Measurements from ENCODE around the gene TCEAL8. TPM values are rescaled to one million over a fixed set of nuclear protein-coding genes. Genes with fewer than 3 reads are reported as not detected.

Gene TCEAL8, protein sequence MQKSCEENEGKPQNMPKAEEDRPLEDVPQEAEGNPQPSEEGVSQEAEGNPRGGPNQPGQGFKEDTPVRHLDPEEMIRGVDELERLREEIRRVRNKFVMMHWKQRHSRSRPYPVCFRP
- polyA plus RNA-seq, result 10 to 100 TPM; 32.9 to 33.2 TPM

DNA sequence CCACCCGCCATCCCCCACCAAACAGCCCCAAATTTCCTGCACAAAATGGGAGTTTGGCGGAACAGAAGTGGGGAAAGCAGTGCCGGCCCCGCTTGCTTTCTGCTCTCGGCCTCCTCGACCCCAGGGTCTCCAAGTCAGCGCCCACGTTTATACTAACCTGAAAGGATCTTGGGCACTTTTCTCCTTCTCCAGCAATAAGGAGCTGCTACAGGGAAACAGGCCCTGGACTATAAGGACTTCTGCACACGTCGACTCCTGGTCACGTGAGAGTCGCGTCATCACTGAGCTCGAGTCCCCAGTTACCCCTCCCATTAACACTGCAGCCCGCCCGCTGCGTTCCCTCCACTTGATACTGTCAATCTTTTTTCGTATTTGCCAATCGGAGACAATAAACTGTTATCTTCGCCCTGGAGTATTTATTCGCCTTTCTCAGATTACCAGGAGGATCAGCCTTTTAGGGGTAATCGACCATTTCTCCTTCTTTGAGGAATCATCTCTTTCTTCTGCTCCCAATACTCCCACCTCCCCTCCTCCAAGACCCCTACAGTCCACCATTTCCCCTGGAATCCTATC is at the start of gene TCEAL8:
TSS of gene TCEAL8 (minus strand) at position 235 of the 573 bp plus-strand sequence. CDS start 1,176 bp downstream, outside the sequence.
- Histone ChIP-seq H3K27me3 (ENCODE audit: control insufficient read depth in 1 of 2, insufficient read depth in 2 of 2, low read length in 2 of 2) (no peaks in the 10 kb centered on the region), H3K4me3 (ENCODE audit: low read depth in 1 of 2, low read length in 2 of 2) (peak within 1 kb of the TSS; percentile 57 to 63), H3K9me3 (ENCODE audit: control insufficient read depth in 2 of 2, insufficient read depth in 1 of 2, low read depth in 1 of 2, low read length in 1 of 2) (no peaks in the 10 kb centered on the region), H3K27ac (ENCODE audit: low read depth in 2 of 2, low read length in 1 of 2) (peak within 1 kb of the TSS; percentile 80 to 87), H3K36me3 (ENCODE audit: control insufficient read depth in 2 of 2, insufficient read depth in 2 of 2, low read length in 1 of 2) (no peaks in the 10 kb centered on the region), H3K4me1 (ENCODE audit: control insufficient read depth in 2 of 2, insufficient read depth in 2 of 2, low read length in 1 of 2) (peaks cover 0 to 3% of the 10 kb centered on the region in 2 donors)
- 0 to 24% methylated on average over 22 of the region's 22 CpGs for WGBS, 2 donors

DNA sequence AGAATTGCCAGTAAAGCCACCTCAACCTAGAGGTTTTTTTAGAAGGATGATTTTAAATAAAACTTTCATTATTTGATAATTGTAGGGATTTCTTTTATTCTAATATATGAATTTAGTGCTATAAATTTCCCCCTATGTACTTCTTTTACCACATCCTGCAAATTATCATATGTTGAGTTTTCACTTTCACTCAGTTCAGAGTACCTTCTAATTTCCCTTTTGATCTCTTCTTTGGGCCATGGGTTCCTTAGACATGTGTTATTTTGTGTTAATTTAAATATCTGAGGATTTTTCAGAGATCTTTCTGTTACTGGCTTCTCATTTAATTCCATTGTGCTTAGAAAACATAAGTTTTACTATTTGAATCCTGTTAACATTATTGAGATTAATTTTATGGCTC is 49.8 kb upstream of the TCEAL8 start:
- H3K27me3 ChIP-seq (ENCODE audit: control insufficient read depth in 1 of 2, insufficient read depth in 2 of 2, low read length in 2 of 2), result no peaks in the 10 kb centered on the region
- H3K9me3 ChIP-seq (ENCODE audit: control insufficient read depth in 2 of 2, insufficient read depth in 1 of 2, low read depth in 1 of 2, low read length in 1 of 2), result no peaks in the 10 kb centered on the region
- no peaks in the 10 kb centered on the region for H3K4me1 ChIP-seq (ENCODE audit: control insufficient read depth in 2 of 2, insufficient read depth in 2 of 2, low read length in 1 of 2)
- no peak overlapping the region for H3K27ac ChIP-seq (ENCODE audit: low read depth in 2 of 2, low read length in 1 of 2)
- no peaks in the 10 kb centered on the region for H3K36me3 ChIP-seq (ENCODE audit: control insufficient read depth in 2 of 2, insufficient read depth in 2 of 2, low read length in 1 of 2)
- H3K4me3 ChIP-seq (ENCODE audit: low read depth in 1 of 2, low read length in 2 of 2), result no peak overlapping the region

DNA sequence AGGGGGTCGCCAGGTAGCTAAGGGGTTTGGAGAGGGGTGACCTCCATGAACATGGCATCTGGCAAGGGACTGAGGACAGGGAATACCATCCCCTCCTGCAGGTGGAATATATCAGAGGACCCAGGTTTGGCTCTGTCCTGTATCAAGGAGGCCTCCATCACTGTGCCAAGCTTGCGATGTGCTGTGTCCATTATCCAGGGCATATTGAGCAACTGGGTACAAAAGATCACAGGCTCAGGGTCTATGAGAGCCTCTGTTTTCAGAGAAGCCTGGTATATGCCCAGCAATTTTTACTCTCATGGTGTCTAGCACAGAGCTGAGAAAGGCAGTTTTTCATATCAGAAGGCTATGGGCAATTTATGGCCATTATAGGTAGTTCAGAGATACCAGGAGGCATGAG is 38.2 kb upstream of the TCEAL8 start:
- Histone ChIP-seq H3K27ac (ENCODE audit: low read depth in 2 of 2, low read length in 1 of 2) (no peak overlapping the region), H3K36me3 (ENCODE audit: control insufficient read depth in 2 of 2, insufficient read depth in 2 of 2, low read length in 1 of 2) (no peaks in the 10 kb centered on the region), H3K27me3 (ENCODE audit: control insufficient read depth in 1 of 2, insufficient read depth in 2 of 2, low read length in 2 of 2) (peaks cover 0 to 3% of the 10 kb centered on the region in 2 donors), H3K4me3 (ENCODE audit: low read depth in 1 of 2, low read length in 2 of 2) (no peak overlapping the region), H3K9me3 (ENCODE audit: control insufficient read depth in 2 of 2, insufficient read depth in 1 of 2, low read depth in 1 of 2, low read length in 1 of 2) (no peaks in the 10 kb centered on the region), H3K4me1 (ENCODE audit: control insufficient read depth in 2 of 2, insufficient read depth in 2 of 2, low read length in 1 of 2) (no peaks in the 10 kb centered on the region)
- whole genome bisulfite sequencing, 2 donors, result 82 to 89% methylated on average over 2 of the region's 2 CpGs

DNA sequence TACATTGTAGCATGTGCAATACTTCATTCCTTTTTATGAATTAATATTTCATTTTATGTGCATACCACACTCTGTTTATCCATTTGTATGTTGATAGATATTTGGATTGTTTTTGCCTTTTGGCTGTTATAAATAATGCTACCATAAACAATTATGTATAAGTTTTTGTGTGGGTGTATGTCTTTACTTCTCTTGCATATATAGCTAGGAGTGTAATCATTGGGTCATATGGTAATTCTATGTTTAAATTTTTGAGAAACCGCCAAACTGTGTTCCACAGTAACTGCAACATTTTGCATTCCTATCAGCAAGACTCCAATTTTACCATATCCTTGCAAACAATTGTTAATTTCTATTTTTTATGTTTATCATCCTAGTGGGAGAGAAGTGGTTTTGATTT is 24.7 kb upstream of the TCEAL8 start:
- Histone ChIP-seq H3K36me3 (ENCODE audit: control insufficient read depth in 2 of 2, insufficient read depth in 2 of 2, low read length in 1 of 2) (no peaks in the 10 kb centered on the region), H3K9me3 (ENCODE audit: control insufficient read depth in 2 of 2, insufficient read depth in 1 of 2, low read depth in 1 of 2, low read length in 1 of 2) (no peaks in the 10 kb centered on the region), H3K27me3 (ENCODE audit: control insufficient read depth in 1 of 2, insufficient read depth in 2 of 2, low read length in 2 of 2) (peaks cover 0 to 3% of the 10 kb centered on the region in 2 donors), H3K4me3 (ENCODE audit: low read depth in 1 of 2, low read length in 2 of 2) (no peak overlapping the region), H3K27ac (ENCODE audit: low read depth in 2 of 2, low read length in 1 of 2) (no peak overlapping the region), H3K4me1 (ENCODE audit: control insufficient read depth in 2 of 2, insufficient read depth in 2 of 2, low read length in 1 of 2) (no peaks in the 10 kb centered on the region)
- WGBS, 2 donors, result 72 to 90% methylated on average over 1 of the region's 1 CpG

DNA sequence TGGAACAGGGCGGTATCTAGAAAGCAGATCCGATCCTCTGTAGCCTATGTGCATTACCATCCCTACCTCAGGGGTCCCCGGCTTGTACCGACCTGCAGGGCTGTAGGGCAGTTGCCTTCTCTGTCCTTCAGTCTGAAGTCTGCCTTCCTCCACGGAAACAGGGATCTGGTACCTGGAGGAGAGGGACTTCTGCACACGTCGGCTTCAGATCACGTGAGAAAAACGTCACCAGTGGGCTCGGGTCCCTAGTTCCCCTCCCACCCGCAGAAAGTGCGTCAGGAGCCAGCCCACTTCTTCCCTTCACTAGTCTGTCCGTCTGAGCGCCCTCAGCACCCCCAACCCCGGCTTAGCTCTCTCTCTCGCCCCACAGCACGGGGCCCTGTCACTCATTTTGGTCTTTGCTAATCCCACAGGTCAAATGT is 21.6 kb upstream of the TCEAL8 start, which contains the start of gene TCEAL5:
TSS of gene TCEAL5 (minus strand) at position 170 of the 422 bp plus-strand sequence. CDS start 2,187 bp downstream, outside the sequence.
- Histone ChIP-seq H3K9me3 (ENCODE audit: control insufficient read depth in 2 of 2, insufficient read depth in 1 of 2, low read depth in 1 of 2, low read length in 1 of 2) (no peaks in the 10 kb centered on the region), H3K27ac (ENCODE audit: low read depth in 2 of 2, low read length in 1 of 2) (no peak within 1 kb of the TSS), H3K4me1 (ENCODE audit: control insufficient read depth in 2 of 2, insufficient read depth in 2 of 2, low read length in 1 of 2) (no peaks in the 10 kb centered on the region), H3K4me3 (ENCODE audit: low read depth in 1 of 2, low read length in 2 of 2) (no peak within 1 kb of the TSS), H3K27me3 (ENCODE audit: control insufficient read depth in 1 of 2, insufficient read depth in 2 of 2, low read length in 2 of 2) (peaks cover 0 to 4% of the 10 kb centered on the region in 2 donors), H3K36me3 (ENCODE audit: control insufficient read depth in 2 of 2, insufficient read depth in 2 of 2, low read length in 1 of 2) (no peaks in the 10 kb centered on the region)
- 5 to 18% methylated on average over 17 of the region's 17 CpGs for WGBS, 2 donors

DNA sequence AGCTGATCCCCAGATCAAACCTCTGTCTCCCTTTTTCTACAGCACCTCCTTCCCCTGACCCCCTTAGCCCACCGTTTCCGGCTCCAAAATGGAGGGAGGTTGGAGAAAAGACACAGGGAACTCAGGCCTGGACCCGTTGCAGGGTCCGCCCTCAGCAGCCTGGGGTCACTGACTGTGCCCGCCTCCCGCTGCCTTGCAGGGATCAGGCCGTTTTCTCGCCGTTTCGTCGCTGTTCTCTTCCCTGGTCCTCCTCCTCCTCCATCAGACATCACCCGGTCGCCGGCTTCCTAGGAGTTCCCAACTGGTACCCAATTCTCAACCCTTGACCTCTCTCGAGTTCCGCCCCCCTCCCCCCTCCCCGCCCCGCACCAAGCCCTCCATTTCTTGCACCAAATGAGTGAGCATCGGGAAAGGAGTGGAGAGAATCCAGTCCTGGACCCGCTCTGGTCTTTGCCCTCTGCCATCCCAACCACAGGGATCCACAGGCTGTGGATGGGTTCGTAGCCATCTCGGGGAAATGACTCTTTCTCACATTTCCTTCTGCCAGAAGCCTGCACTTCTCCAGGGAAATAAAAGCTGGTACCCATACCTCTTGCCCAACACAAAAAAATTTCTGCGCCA is 21.1 kb upstream of the TCEAL8 start:
- H3K4me3 ChIP-seq (ENCODE audit: low read depth in 1 of 2, low read length in 2 of 2), result no peak overlapping the region
- no peaks in the 10 kb centered on the region for H3K9me3 ChIP-seq (ENCODE audit: control insufficient read depth in 2 of 2, insufficient read depth in 1 of 2, low read depth in 1 of 2, low read length in 1 of 2)
- H3K27ac ChIP-seq (ENCODE audit: low read depth in 2 of 2, low read length in 1 of 2), result no peak overlapping the region
- H3K4me1 ChIP-seq (ENCODE audit: control insufficient read depth in 2 of 2, insufficient read depth in 2 of 2, low read length in 1 of 2), result no peaks in the 10 kb centered on the region
- peaks cover 0 to 4% of the 10 kb centered on the region in 2 donors for H3K27me3 ChIP-seq (ENCODE audit: control insufficient read depth in 1 of 2, insufficient read depth in 2 of 2, low read length in 2 of 2)
- 5 to 23% methylated on average over 22 to 23 of the region's 23 CpGs for WGBS, 2 donors
- no peaks in the 10 kb centered on the region for H3K36me3 ChIP-seq (ENCODE audit: control insufficient read depth in 2 of 2, insufficient read depth in 2 of 2, low read length in 1 of 2)

DNA sequence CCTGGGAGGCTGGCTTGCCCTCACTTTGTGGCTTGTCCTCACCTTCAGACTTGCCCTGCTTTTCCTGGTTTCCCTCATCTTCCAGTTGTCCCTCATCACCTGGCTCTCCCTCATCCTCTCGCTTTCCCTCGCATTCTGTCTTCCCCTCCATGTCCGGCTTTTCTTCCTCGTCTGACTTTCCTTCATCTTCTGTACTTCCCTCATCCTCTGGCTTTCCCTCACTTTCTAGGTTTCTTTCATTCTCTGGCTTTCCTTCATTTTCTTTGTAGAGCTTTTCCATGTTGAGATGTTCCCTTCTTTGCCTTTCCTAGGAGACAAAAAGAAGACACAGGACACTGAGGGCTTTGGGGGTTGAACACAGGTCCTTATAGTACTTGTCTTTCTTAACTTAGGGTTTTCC is 19.3 kb upstream of the TCEAL8 start:
- no peak overlapping the region for H3K27ac ChIP-seq (ENCODE audit: low read depth in 2 of 2, low read length in 1 of 2)
- H3K27me3 ChIP-seq (ENCODE audit: control insufficient read depth in 1 of 2, insufficient read depth in 2 of 2, low read length in 2 of 2), result peaks cover 0 to 9% of the 10 kb centered on the region in 2 donors
- no peaks in the 10 kb centered on the region for H3K4me1 ChIP-seq (ENCODE audit: control insufficient read depth in 2 of 2, insufficient read depth in 2 of 2, low read length in 1 of 2)
- H3K36me3 ChIP-seq (ENCODE audit: control insufficient read depth in 2 of 2, insufficient read depth in 2 of 2, low read length in 1 of 2), result no peaks in the 10 kb centered on the region
- 91 to 98% methylated on average over 4 of the region's 4 CpGs for WGBS, 2 donors
- no peak overlapping the region for H3K4me3 ChIP-seq (ENCODE audit: low read depth in 1 of 2, low read length in 2 of 2)
- H3K9me3 ChIP-seq (ENCODE audit: control insufficient read depth in 2 of 2, insufficient read depth in 1 of 2, low read depth in 1 of 2, low read length in 1 of 2), result no peaks in the 10 kb centered on the region

DNA sequence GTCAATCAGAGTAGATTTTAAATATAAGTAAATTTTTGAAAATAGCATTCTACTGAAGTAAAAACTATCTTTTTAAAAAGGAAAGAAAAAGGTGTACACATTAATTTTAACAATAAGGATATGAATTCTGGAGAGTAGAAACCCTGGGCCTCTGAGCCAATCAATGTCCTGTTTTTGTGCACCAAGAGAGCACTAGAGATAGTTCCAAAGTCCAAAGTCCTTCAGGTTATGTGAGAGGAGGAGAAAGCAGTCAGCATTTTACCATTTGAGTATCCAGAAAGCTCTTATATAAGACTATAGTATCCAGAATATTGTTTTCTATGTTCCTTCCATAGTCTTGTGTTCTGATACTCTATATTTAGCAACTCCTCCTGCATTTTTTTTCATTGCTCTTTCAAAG is 3.3 kb upstream of the TCEAL8 start:
- Histone ChIP-seq H3K4me1 (ENCODE audit: control insufficient read depth in 2 of 2, insufficient read depth in 2 of 2, low read length in 1 of 2) (no peaks in the 10 kb centered on the region), H3K9me3 (ENCODE audit: control insufficient read depth in 2 of 2, insufficient read depth in 1 of 2, low read depth in 1 of 2, low read length in 1 of 2) (no peaks in the 10 kb centered on the region), H3K4me3 (ENCODE audit: low read depth in 1 of 2, low read length in 2 of 2) (no peak overlapping the region), H3K27me3 (ENCODE audit: control insufficient read depth in 1 of 2, insufficient read depth in 2 of 2, low read length in 2 of 2) (no peaks in the 10 kb centered on the region), H3K36me3 (ENCODE audit: control insufficient read depth in 2 of 2, insufficient read depth in 2 of 2, low read length in 1 of 2) (no peaks in the 10 kb centered on the region), H3K27ac (ENCODE audit: low read depth in 2 of 2, low read length in 1 of 2) (no peak overlapping the region)

DNA sequence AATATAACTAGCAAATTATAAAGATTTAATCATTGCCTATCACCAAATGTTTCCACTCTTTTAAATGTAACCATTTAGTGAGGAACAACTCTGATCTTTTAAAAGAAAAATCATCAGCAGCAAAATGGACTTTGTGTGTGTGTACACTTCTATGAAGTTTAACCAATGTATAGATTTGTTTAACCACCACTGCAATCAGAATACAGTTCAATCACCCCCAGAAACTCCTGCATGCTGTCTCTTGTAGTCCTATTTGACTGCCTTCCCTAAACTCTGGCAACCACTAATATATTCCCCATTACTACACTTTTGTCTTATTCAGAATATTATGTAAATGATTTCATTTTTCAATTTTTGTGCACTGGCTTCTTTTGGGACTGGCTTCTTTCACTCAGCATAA is 1.7 kb upstream of the TCEAL8 start:
- no peak overlapping the region for H3K27ac ChIP-seq (ENCODE audit: low read depth in 2 of 2, low read length in 1 of 2)
- H3K4me1 ChIP-seq (ENCODE audit: control insufficient read depth in 2 of 2, insufficient read depth in 2 of 2, low read length in 1 of 2), result no peaks in the 10 kb centered on the region
- no peaks in the 10 kb centered on the region for H3K9me3 ChIP-seq (ENCODE audit: control insufficient read depth in 2 of 2, insufficient read depth in 1 of 2, low read depth in 1 of 2, low read length in 1 of 2)
- H3K27me3 ChIP-seq (ENCODE audit: control insufficient read depth in 1 of 2, insufficient read depth in 2 of 2, low read length in 2 of 2), result no peaks in the 10 kb centered on the region
- H3K4me3 ChIP-seq (ENCODE audit: low read depth in 1 of 2, low read length in 2 of 2), result no peak overlapping the region
- no peaks in the 10 kb centered on the region for H3K36me3 ChIP-seq (ENCODE audit: control insufficient read depth in 2 of 2, insufficient read depth in 2 of 2, low read length in 1 of 2)
